Stimulated activated CD4-positive, alpha-beta T cell treated with anti-CD3 and anti-CD28 coated beads, Interleukin-2, amount 100 ng/mL, for 4 hours (primary cell): ENCODE measurements around the gene SRPK1.
"Not testable (repeated sequence)": the region's sequence is repeated elsewhere in the genome, so short reads cannot be mapped to it uniquely, and the experiment has no call there.

Experiments
- DNase-seq: peaks from one replicate; pipeline ENCODE4 v3.0.0-alpha.2; 2020; ENCODE audit warnings: low read depth

SRPK1 gene

GRCh38 chr6:35931120-35931561 is 10.2 kb upstream of the SRPK1 start:
- no peak for DNase-seq

GRCh38 chr6:35929601-35930000 is 8.7 kb upstream of the SRPK1 start:
- DNase-seq: no peak

GRCh38 chr6:35926509-35927215 is 5.8 kb upstream of the SRPK1 start:
- DNase-seq: no peak

- no peak for DNase-seq
Measured at GRCh38 chr6:35925961-35926360, 5.1 kb upstream of the SRPK1 start.

GRCh38 chr6:35924146-35924545 is 3.2 kb upstream of the SRPK1 start:
- no peak for DNase-seq

- DNase-seq: no peak
Measured at GRCh38 chr6:35922139-35922554, 1.2 kb upstream of the SRPK1 start.

GRCh38 chr6:35919827-35920751 is 809 bp downstream of the SRPK1 start:
- peak; percentile 47 for DNase-seq

- DNase-seq: no peak
Measured at GRCh38 chr6:35919085-35919826, 1.6 kb downstream of the SRPK1 start.

- not testable (repeated sequence) for DNase-seq
Measured at GRCh38 chr6:35916893-35917292, 4.0 kb downstream of the SRPK1 start.

- no peak for DNase-seq
Measured at GRCh38 chr6:35916056-35916455, 4.8 kb downstream of the SRPK1 start.

- no peak for DNase-seq
Measured at GRCh38 chr6:35914536-35914935, 6.4 kb downstream of the SRPK1 start.

GRCh38 chr6:35911871-35912653 is 8.8 kb downstream of the SRPK1 start:
- DNase-seq: no peak

- not testable (repeated sequence) for DNase-seq
Measured at GRCh38 chr6:35909571-35909970, 11.3 kb downstream of the SRPK1 start.

GRCh38 chr6:35908753-35909401 is 12.0 kb downstream of the SRPK1 start:
- not testable (repeated sequence) for DNase-seq

GRCh38 chr6:35907750-35908149 is 13.1 kb downstream of the SRPK1 start:
- no peak for DNase-seq

GRCh38 chr6:35906499-35906846 is 14.4 kb downstream of the SRPK1 start:
- no peak for DNase-seq

- DNase-seq: no peak
Measured at GRCh38 chr6:35905841-35906498, 14.9 kb downstream of the SRPK1 start.

GRCh38 chr6:35905141-35905785 is 15.6 kb downstream of the SRPK1 start:
- DNase-seq: no peak

- DNase-seq: no peak
Measured at GRCh38 chr6:35903679-35904078, 17.2 kb downstream of the SRPK1 start.

- no peak for DNase-seq
Measured at GRCh38 chr6:35900448-35900847, 20.4 kb downstream of the SRPK1 start.
